Stimulated activated CD4-positive, alpha-beta T cell treated with anti-CD3 and anti-CD28 coated beads, TNF-alpha, amount 100 ng/mL, for 1 hour (primary cell): Measurements from ENCODE around the gene RAF1.
"Not testable (repeated sequence)": the region's sequence is repeated elsewhere in the genome, so short reads cannot be mapped to it uniquely, and the experiment has no call there.

Source experiments
- DNase-seq, 3 donors: peaks; one replicate each; pipeline ENCODE4 v3.0.0-alpha.2; 2020; ENCODE audit warnings: low read depth in 3 of 3, low spot score in 1 of 3

The RAF1 gene

GRCh38 chr3:12677616-12678015 is 13.7 kb upstream of the RAF1 start:
- DNase-seq = no peak

- DNase-seq = no peak
These were observed 11.3 kb upstream of the RAF1 start for GRCh38 chr3:12675115-12675810.

GRCh38 chr3:12673956-12674736 is 10.2 kb upstream of the RAF1 start:
- DNase-seq = not testable (repeated sequence)

DNA sequence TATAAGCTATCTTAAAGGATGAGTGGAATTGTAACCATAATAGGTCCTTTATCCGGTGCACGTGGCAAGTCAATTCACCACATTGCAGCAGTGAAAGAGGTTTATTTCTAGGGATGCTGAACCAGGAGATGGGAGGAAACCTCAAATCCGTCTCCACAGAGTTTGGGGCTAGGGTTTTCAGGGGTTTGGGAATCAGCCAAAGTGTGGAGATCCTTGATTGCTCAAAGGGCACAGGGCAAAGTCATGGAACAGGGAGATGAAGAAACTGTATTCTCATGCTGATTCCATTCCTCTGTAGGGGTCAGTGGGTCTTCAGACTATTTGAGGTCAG is 7.2 kb upstream of the RAF1 start:
- no peak for DNase-seq

DNA sequence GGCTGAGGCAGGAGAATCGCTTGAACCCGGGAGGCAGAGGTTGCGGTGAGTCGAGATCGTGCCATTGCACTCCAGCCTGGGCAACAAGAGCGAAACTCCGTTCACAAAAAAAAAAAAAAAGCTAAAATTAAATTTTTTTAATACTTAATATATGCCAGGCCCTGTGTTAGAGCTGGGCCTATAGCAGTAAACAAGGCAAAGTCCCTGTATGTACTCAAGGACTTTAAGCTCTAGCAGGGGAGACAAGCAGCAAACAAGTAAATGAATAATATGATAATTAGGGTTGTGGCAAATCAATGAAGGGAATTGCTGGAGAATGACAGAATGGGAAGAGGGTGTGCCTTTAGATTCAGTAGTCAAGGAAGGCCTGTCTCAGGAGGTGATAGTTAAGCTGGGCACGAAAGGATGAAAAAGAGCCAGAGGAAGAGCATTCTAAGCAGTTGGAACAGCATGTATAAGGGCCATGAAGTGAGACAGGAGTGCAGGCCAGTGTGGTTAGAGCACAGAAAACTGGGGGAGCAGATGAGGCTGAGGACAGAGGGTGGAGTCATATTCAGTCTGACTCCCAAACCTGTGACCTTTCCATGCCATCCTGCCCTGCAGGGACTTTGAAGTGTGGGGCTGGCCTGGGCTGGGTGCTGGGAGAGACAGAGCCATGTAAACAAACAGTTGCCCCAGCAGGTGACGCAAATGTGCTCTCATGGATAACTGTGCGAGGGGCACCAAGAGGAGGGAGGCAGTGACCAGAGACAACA is 6.6 kb upstream of the RAF1 start:
- DNase-seq = no peak

DNA sequence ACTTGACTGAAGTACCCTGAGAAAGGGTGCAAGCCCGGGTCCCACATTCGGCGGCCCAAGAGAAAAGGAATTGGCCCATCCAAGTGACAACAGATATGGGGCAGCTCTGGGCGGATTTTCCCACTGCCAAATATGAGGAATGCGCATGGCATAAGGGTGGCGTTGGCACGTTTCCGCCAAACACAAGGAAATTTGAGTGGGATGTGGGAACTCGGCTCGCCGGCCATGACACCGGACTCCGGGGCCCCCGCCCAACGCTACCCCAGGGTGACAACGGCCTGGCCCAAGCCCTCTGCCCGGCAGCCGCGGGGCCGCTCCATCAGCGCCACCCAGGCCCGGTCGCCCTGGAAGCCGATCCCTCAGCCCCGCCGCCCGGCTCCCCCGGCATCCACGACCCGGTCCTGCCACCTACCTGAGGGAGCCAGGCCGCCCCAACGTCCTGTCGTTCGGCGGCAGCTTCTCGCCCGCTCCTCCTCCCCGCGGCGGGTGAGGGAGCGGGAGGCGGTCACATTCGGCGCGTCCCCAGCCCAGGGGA is 449 bp downstream of the RAF1 start:
- DNase-seq = peak in 2 of 3 donors; percentile 7 to 11

DNA sequence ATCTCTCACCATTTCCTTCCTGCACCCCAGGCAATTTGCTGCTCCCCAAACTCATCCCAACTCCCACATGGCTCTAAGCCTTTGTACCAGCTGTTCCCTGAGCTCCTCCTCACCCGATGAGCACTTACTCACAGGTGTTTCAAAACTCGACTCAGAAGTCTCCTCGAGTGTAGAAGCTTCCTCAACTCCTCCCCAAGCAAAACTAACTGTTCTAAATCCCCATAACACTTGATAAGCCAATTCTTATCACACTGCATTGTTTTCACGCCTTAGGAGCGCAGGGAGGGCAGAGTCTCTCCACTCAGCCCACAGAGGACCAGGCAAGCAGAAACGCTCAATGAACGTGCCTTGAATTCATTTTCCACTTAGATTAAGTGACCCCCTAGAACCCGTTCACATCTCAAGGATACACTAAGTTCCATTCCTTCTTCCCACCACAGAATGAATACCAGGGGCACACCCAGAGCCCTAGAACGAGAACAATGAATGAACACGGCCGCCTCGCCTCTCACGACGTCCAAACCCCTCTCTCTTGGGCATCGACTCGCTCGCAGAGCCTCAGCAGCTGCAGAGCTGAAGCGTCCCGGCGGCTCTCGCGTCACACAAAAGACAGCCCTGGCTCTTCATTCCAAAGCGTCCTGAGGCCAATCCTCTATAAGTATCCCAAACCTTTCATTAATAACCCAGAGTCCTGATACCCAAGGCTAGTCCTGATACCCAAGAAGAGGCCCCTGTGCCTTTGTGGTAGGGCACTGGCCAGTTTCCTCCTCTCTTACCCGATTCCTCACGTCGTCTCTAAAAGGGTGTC is 1.1 kb downstream of the RAF1 start:
- DNase-seq = peak in 1 of 3 donors; percentile 10

GRCh38 chr3:12661926-12662592 is 1.9 kb downstream of the RAF1 start:
- DNase-seq = no peak

DNA sequence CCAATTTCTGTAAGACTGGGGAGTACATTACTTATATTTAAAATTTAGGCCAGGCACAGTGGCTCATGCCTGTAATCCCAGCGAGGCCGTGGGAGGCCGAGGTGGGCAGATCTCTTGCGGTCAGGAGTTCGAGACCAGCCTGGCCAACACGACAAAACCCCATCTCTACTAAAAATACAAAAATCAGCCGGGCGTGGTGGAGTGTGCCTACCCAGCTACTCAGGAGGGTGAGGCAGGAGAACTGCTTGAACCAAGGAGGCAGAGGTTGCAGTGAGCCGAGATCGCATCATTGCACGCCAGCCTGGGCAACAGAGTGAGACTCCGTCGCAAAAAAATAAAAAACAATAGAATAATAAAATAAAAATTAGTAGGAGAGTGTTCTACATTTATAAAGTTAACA is 2.5 kb downstream of the RAF1 start:
- DNase-seq = not testable (repeated sequence)

DNA sequence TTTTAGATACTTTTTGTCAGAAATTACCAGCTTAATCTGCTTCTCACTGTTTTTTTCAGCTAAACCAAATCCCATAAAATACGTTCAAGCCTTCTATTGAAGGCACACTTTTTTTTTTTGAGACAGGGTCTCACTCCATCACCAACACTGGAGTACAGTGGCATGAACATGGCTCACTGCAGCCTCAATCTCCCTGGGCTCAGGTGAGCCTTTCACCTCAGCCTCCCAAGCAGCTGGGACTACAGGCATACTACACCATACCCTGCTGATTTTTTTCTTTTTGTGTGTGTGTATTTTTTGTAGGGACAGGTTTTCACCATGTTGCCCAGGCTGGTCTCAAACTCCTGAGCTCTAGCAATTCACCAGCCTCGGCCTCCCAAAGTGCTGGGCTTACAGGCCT is 3.7 kb downstream of the RAF1 start:
- no peak for DNase-seq

DNA sequence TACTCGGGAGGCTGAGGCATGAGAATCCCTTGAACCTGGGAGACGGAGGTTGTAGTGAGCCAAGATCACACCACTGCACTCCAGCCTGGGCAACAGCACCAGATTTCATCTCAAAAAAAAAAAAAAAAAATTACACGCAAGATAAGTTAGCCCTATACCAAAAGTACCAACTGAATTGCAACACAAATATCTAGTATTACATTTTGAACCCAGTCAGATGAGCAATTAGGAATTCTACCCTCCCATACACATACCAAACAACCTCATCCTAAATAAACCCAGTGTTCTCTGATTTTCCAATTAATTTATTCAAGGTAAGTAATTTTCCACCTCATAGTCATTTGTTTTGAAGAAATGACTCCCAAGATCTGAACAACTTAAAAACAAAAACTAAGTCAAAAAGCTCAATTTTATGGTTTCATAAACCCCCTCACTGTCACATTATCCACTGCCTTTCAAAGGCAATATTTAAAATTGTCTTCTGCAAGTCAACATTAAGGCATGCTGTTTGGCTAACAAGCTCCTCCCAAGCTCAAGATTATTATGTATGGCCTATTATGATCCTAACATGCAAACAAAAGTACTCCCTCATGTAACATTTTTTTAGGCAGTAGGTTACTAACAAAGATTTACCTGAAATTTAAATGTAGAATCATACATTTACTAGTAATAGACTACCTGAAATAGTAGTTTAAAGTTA is 4.5 kb downstream of the RAF1 start:
- DNase-seq = no peak

DNA sequence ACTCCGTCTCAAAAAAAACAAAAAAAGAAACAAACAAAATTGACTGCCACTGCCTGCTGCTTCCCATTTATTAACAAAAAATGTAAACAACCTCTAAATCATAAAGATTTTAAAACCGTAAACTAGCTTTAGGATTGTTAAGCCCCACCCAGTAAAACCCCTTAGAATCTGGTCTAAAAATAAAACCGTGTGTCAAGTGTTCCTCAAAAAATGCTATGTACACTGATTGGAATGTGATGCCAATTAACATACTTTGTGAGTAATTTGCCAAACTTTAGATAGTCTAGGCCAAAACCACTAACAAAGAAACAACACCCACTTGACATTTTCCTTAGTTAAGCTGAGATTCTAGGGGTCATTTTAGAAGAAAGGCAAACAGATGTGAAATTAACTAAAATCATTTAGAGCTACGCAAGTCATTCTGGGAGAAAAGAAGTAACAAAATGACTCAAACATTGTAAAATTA is 5.3 kb downstream of the RAF1 start:
- DNase-seq = no peak

- DNase-seq = no peak
These were observed 7.1 kb downstream of the RAF1 start for GRCh38 chr3:12656850-12657249.

- no peak for DNase-seq
These were observed 7.7 kb downstream of the RAF1 start for GRCh38 chr3:12656193-12656592.

GRCh38 chr3:12655701-12656100 is 8.2 kb downstream of the RAF1 start:
- DNase-seq = no peak

DNA sequence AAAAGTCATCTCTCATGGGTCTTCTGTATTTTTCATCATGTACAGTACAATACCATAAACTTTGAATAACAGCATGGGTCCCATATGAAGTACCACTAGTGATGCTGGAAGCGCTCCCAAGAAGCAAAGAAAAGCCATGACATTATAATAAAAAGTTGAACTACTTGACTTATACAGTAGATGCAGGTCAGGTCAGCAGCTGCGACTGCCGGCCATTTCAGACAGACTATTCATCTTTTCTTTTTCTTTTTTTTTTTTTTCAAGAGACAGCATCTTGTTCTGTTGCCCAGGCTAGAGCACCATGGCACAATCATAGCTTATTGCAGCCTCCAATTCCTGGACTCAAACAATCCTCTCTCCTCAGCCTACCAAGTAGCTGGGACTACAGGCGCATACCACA is 10.2 kb downstream of the RAF1 start:
- no peak for DNase-seq

GRCh38 chr3:12648384-12648959 is 15.4 kb downstream of the RAF1 start:
- DNase-seq = no peak

DNA sequence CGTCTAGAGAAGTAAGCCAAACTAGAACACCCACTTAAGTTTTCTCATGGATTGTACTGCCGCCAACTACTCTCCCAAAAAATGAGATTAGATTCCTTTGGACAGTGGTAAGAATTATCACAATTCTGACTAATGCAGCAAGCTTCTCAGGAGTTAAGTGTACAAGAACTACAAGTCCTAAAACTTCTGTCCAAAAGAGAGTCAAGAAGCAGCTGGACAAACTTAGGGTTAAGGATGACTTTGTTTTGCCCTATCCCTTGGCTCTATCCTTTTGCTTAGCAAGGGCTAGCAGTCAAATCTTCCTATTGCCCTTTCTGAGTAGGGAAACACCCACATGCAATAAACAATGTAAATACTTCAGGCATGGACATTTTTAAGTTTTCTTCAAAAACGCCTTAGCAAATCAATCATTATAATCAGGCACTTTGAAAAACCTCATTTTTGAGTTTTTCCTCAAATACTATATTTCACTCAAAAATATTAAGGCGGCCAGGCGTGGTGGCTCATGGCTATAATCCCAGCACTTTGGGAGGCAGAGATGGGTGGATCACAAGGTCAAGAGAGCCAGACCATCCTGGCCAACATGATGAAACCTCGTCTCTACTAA is 19.5 kb downstream of the RAF1 start:
- DNase-seq = no peak

- DNase-seq = no peak
These were observed 20.2 kb downstream of the RAF1 start for GRCh38 chr3:12643724-12644123.
